Middle frontal gyrus (tissue), 1 donor: ENCODE measurements around the gene RP2.

Experiments
- DNase-seq: peaks from one replicate; pipeline ENCODE4 v3.0.0-alpha.2; 2015; ENCODE audit warnings: low spot score; ENCODE audit errors: extremely low spot score

RP2 gene

GRCh38 chrX:46836701-46837557 lies at the start of gene RP2:
Gene RP2, plus strand, starts transcription at chrX:46837043. Its CDS starts 58 bp downstream, at chrX:46837101.
- DNase-seq: peak; percentile 83

- DNase-seq: no peak
Observed at GRCh38 chrX:46788902-46789301, 47.9 kb upstream of the RP2 start.

- no peak for DNase-seq
Observed at GRCh38 chrX:46791927-46792809, 44.7 kb upstream of the RP2 start.

- no peak for DNase-seq
Observed at GRCh38 chrX:46792810-46793188, 44.0 kb upstream of the RP2 start.

- no peak for DNase-seq
Observed at GRCh38 chrX:46793386-46794143, 43.3 kb upstream of the RP2 start.

- peak; percentile 6 for DNase-seq
Observed at GRCh38 chrX:46796574-46797191, 40.2 kb upstream of the RP2 start.

- no peak for DNase-seq
Observed at GRCh38 chrX:46803140-46803539, 33.7 kb upstream of the RP2 start.

GRCh38 chrX:46805270-46805669 lies 31.6 kb upstream of the RP2 start:
- DNase-seq: no peak

GRCh38 chrX:46811121-46811520 lies 25.7 kb upstream of the RP2 start:
- DNase-seq: no peak

GRCh38 chrX:46812445-46812844 lies 24.4 kb upstream of the RP2 start:
- DNase-seq: no peak

- DNase-seq: no peak
Observed at GRCh38 chrX:46814966-46815365, 21.9 kb upstream of the RP2 start.

- no peak for DNase-seq
Observed at GRCh38 chrX:46819136-46819535, 17.7 kb upstream of the RP2 start.

- DNase-seq: no peak
Observed at GRCh38 chrX:46820391-46821100, 16.3 kb upstream of the RP2 start.

- DNase-seq: no peak
Observed at GRCh38 chrX:46823481-46823880, 13.4 kb upstream of the RP2 start.

- no peak for DNase-seq
Observed at GRCh38 chrX:46831765-46832327, 5.0 kb upstream of the RP2 start.

- DNase-seq: no peak
Observed at GRCh38 chrX:46837558-46838485, 979 bp downstream of the RP2 start.

- DNase-seq: no peak
Observed at GRCh38 chrX:46838486-46838870, 1.6 kb downstream of the RP2 start.

GRCh38 chrX:46838974-46839480 lies 2.2 kb downstream of the RP2 start:
- DNase-seq: no peak

GRCh38 chrX:46840946-46841345 lies 4.1 kb downstream of the RP2 start:
- DNase-seq: no peak
